ENCODE results near the gene ZNF710.

Gene ZNF710

GRCh38 chr15:90119367-90119766 lies 118.2 kb downstream of the ZNF710 start:
- Histone ChIP-seq H3K4me2 (ENCODE audit: low read length) (no peak overlapping the region), H2AFZ (no peak overlapping the region), H3K27me3 (ENCODE audit: control insufficient read depth, insufficient read depth, low read length) (no peaks in the 10 kb centered on the region), H3K27ac (no peak overlapping the region), H3K9me3 (ENCODE audit: control insufficient read depth, low read length) (no peaks in the 10 kb centered on the region), H3K79me2 (no peaks in the 10 kb centered on the region), H3K36me3 (ENCODE audit: control insufficient read depth, insufficient read depth, low read length) (no peaks in the 10 kb centered on the region), H3K4me1 (no peaks in the 10 kb centered on the region), H3K9ac (no peak overlapping the region), H3K4me3 (ENCODE audit: low read depth, low read length) (no peak overlapping the region)
- no peak for TF ChIP-seq CTCF (IDR thresholded peaks at IDR 0.05)

- H3K9me3 ChIP-seq (ENCODE audit: control insufficient read depth, low read length), result no peaks in the 10 kb centered on the region
- no peak overlapping the region for H3K4me2 ChIP-seq (ENCODE audit: low read length)
- no peak overlapping the region for H2AFZ ChIP-seq
- no peak overlapping the region for H3K27ac ChIP-seq
- no peak for TF ChIP-seq CTCF (IDR thresholded peaks at IDR 0.05)
- no peak overlapping the region for H3K4me3 ChIP-seq (ENCODE audit: low read depth, low read length)
- H3K27me3 ChIP-seq (ENCODE audit: control insufficient read depth, insufficient read depth, low read length), result no peaks in the 10 kb centered on the region
- H3K4me1 ChIP-seq, result no peaks in the 10 kb centered on the region
- H3K79me2 ChIP-seq, result no peaks in the 10 kb centered on the region
- H3K36me3 ChIP-seq (ENCODE audit: control insufficient read depth, insufficient read depth, low read length), result no peaks in the 10 kb centered on the region
- no peak overlapping the region for H3K9ac ChIP-seq
Observed at GRCh38 chr15:90121086-90121485, 120.0 kb downstream of the ZNF710 start.

GRCh38 chr15:90124507-90124906 lies 123.4 kb downstream of the ZNF710 start:
- no peak overlapping the region for H3K27ac ChIP-seq
- no peak overlapping the region for H3K9ac ChIP-seq

GRCh38 chr15:90126022-90126421 lies 124.9 kb downstream of the ZNF710 start:
- Histone ChIP-seq H3K27me3 (ENCODE audit: control insufficient read depth, insufficient read depth, low read length) (no peaks in the 10 kb centered on the region), H3K9ac (no peak overlapping the region), H3K27ac (no peak overlapping the region), H2AFZ (no peak overlapping the region), H3K79me2 (no peaks in the 10 kb centered on the region), H3K4me1 (peaks cover 4% of the 10 kb centered on the region), H3K4me3 (ENCODE audit: low read depth, low read length) (no peak overlapping the region), H3K9me3 (ENCODE audit: control insufficient read depth, low read length) (no peaks in the 10 kb centered on the region), H3K36me3 (ENCODE audit: control insufficient read depth, insufficient read depth, low read length) (no peaks in the 10 kb centered on the region), H3K4me2 (ENCODE audit: low read length) (no peak overlapping the region)
- TF ChIP-seq CTCF (IDR thresholded peaks at IDR 0.05), result no peak

More at GRCh38 chr15:90124507-90124906, 123.4 kb downstream of the ZNF710 start:
- no peak overlapping the region for H3K4me2 ChIP-seq (ENCODE audit: low read length)
- H3K9me3 ChIP-seq (ENCODE audit: control insufficient read depth, low read length), result no peaks in the 10 kb centered on the region
- H3K79me2 ChIP-seq, result no peaks in the 10 kb centered on the region
- TF ChIP-seq CTCF (IDR thresholded peaks at IDR 0.05), result no peak
- no peaks in the 10 kb centered on the region for H3K36me3 ChIP-seq (ENCODE audit: control insufficient read depth, insufficient read depth, low read length)
- H3K27me3 ChIP-seq (ENCODE audit: control insufficient read depth, insufficient read depth, low read length), result no peaks in the 10 kb centered on the region
- H3K4me3 ChIP-seq (ENCODE audit: low read depth, low read length), result no peak overlapping the region
- H2AFZ ChIP-seq, result no peak overlapping the region
- peaks cover 4% of the 10 kb centered on the region for H3K4me1 ChIP-seq

GRCh38 chr15:90126596-90127435 lies 125.7 kb downstream of the ZNF710 start:
- Histone ChIP-seq H3K9me3 (ENCODE audit: control insufficient read depth, low read length) (no peaks in the 10 kb centered on the region), H3K36me3 (ENCODE audit: control insufficient read depth, insufficient read depth, low read length) (no peaks in the 10 kb centered on the region), H3K79me2 (no peaks in the 10 kb centered on the region), H3K9ac (no peak overlapping the region), H3K27me3 (ENCODE audit: control insufficient read depth, insufficient read depth, low read length) (no peaks in the 10 kb centered on the region), H2AFZ (no peak overlapping the region), H3K4me1 (peaks cover 4% of the 10 kb centered on the region), H3K27ac (no peak overlapping the region), H3K4me3 (ENCODE audit: low read depth, low read length) (no peak overlapping the region), H3K4me2 (ENCODE audit: low read length) (no peak overlapping the region)
- TF ChIP-seq CTCF (IDR thresholded peaks at IDR 0.05), result no peak
